ENCODE results near the gene AHSA1.

GRCh38 chr14:77482422-77482821 is 24.5 kb downstream of the AHSA1 start:
- no peak for TF ChIP-seq POLR2AphosphoS5 (IDR thresholded peaks at IDR 0.05; ENCODE audit: low read depth, low read length)
- TF ChIP-seq POLR2A (IDR thresholded peaks at IDR 0.05; ENCODE audit: low read depth, low read length), result no peak
- TF ChIP-seq SPI1 (IDR thresholded peaks at IDR 0.05; ENCODE audit: low read depth, low read length), result no peak
- TF ChIP-seq TAF1 (IDR thresholded peaks at IDR 0.05; ENCODE audit: low read depth, low read length), result no peak
- no peak for TF ChIP-seq PAX5 (IDR thresholded peaks at IDR 0.05; ENCODE audit: insufficient read depth, low read length, severe bottlenecking)

All from GM12891 (cell line).